Measurements from ENCODE around the gene RAB34.
A peak's percentile ranks its signal among the peaks of the same experiment; 100 is the strongest.

RAB34 gene

GRCh38 chr17:28710861-28711722, 6.6 kb downstream of the RAB34 start:
- DNase-seq, result peak; percentile 89 to 93

DNA sequence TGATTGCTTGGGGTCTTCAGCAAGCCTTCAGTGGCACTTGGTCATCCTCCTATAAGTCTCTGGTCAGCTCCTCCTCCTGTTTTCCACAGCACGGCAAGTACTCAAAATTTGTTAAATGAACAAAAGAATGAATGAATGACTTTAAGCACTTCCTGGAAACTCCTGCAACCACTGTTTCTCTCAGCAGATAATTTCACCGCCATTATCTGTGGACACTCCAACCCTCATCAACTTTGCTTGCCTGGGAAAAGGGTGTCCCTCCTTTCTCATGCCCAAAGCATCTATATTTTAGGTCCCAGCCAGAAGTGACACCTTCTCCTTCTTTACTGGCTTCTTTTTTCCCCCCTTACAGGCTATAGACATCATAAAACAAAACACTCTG, 10.3 kb downstream of the RAB34 start:
- no peak for DNase-seq

- DNase-seq, result no peak
These were observed 11.0 kb downstream of the RAB34 start for GRCh38 chr17:28706471-28707338.

- DNase-seq, result no peak
These were observed 11.8 kb downstream of the RAB34 start for GRCh38 chr17:28705728-28706334.

DNA sequence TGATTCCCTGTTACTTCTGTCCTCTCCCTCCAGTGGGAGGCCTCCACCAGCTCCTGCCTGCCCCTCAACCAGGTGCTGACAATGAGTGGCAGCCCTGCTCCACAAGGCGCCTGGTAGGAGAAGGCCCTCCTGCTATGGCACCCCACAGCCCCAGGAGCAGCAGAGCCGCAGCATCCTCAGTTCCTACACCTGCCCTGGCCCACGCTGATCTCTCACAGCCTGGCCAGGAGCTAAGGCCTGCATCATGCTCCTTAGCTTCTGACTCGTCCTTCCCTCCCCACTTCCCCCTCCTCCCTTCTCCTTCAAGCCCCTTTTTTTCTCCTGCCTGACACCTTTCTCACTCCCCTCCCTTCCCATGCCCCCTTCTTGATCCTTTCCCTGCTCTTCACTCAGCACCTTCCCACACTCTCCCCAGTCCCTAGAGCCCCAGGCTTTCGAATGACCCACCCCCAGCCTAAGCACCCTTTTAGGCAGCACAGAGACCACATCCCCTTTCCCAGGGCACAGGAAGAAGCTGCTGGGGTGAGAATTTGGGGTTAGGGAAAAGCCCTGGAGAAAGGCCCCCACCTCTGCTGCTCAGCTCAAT, 12.5 kb downstream of the RAB34 start:
- no peak for DNase-seq

DNA sequence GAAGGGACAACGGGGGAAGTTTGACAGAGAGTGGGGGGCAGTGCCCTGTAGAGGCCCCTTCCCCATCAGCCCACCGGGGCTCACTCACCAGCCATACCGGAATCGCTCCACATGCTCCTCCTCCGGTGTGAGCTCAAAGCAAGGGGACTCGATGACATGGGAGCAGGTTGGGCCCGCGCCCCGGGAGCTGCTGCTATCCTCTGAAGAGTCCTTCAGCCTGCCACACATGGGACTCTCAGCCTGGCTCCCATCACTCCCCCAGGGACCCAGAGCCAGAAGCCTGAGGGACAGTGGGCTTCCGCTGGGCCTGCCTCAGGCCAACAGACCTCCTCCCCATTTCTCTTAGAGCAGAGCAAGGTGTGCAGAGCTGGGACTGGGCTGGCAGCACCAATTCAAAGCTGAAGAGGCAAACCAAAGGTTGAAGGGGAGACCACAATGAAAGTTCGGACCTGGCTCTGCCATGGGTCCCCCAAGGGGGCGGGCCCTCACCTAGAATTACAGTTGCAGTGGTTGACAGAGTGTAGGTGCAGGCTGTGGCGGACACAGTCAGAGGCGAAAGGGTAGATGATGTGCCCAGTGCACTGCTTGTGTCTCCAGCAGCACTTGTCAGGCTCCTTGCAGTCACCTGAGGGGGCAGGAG, 13.3 kb downstream of the RAB34 start:
- DNase-seq, result no peak

- no peak for DNase-seq
These were observed 14.0 kb downstream of the RAB34 start for GRCh38 chr17:28703552-28704218.

- no peak for DNase-seq
These were observed 14.9 kb downstream of the RAB34 start for GRCh38 chr17:28702752-28703150.

GRCh38 chr17:28702026-28702751, 15.5 kb downstream of the RAB34 start:
- DNase-seq, result no peak

- DNase-seq, result no peak
These were observed 16.7 kb downstream of the RAB34 start for GRCh38 chr17:28700830-28701492.

- no peak for DNase-seq
These were observed 17.4 kb downstream of the RAB34 start for GRCh38 chr17:28700278-28700677.

GRCh38 chr17:28698253-28698941, 19.3 kb downstream of the RAB34 start:
- no peak for DNase-seq

DNA sequence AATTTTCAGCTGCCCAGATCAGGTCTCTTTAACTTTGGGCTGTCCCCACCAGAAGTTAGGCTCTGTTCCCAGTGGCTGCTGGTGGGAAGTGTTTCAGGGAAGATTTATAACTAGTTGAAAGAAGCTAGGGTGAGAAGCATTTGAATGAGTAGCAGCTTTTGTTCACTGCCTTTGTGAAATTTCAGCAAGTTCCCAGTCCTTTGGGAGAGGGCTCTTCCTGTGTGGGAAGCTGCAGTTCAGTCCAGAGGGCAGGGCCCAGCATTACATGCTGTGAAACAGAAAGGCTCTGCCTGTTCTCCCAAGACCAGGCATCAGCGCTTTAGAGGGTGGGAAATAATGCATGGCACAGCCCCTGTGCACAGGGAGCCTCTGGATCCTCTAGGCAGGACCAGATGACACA, 23.8 kb downstream of the RAB34 start:
- no peak for DNase-seq

DNA sequence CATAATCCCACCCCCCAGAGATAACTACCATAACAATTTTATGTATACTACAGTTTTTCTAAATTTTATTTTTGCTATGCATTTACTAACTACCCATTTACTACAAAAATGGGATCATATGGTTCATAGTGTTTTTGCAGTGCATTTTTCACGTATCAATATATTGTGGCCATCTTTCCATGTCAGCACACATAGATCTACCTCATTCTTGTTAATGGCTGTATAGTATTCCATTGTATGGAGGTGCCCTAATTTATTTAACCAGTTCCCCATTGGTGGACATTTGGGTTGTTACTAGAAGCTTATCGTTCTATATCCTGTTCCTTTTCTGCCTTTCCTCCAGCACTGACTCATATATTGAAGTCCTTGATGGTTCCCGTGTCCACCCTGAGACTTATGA, 28.7 kb downstream of the RAB34 start:
- DNase-seq, result no peak

DNA sequence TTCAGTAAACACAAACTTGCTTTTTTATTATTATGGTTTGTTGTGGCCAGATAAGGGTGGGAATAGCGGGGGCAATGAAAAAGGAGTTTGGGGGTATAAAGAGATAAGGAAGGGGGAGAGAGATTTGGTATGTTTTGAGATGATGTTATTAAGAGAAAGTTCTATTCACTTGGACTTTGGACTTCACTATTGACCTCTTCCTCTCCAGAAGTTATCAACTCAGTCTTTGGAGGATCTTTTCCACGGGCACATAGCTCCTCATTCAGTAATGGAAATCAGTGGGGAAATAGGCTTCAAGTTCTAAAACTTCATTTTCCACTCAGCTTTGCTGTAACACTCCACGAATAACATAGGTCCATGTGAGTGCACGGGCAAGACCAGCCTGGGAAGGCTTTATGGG, 29.2 kb downstream of the RAB34 start:
- DNase-seq, result no peak

- no peak for DNase-seq
These were observed 31.4 kb downstream of the RAB34 start for GRCh38 chr17:28686296-28686695.

- no peak for DNase-seq
These were observed 32.3 kb downstream of the RAB34 start for GRCh38 chr17:28685366-28685765.

- no peak for DNase-seq
These were observed 32.7 kb downstream of the RAB34 start for GRCh38 chr17:28684963-28685362.

DNA sequence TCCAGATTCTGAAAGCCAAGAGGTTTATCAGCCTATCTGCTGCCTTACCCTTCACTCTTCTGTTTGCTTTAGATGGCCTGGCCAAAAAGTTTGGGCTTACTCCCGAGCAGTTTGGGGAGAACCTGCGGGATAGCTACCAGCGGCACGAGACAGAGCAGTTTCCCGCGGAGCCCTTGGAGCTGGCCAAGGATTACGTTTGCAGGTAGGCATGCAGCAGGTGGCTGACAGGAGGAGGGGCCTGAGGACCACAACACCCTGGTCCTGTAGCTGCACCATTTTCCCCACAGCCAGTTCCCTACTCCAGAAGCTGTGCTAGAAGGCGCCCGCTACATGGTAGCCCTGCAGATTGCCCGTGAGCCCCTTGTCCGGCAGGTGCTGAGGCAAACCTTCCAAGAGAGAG, 35.0 kb downstream of the RAB34 start:
- no peak for DNase-seq

- DNase-seq, result peak in 1 of 2 donors; percentile 20
These were observed 41.7 kb downstream of the RAB34 start for GRCh38 chr17:28675980-28676379.
